Measurements from ENCODE around the gene PERM1.

DNA sequence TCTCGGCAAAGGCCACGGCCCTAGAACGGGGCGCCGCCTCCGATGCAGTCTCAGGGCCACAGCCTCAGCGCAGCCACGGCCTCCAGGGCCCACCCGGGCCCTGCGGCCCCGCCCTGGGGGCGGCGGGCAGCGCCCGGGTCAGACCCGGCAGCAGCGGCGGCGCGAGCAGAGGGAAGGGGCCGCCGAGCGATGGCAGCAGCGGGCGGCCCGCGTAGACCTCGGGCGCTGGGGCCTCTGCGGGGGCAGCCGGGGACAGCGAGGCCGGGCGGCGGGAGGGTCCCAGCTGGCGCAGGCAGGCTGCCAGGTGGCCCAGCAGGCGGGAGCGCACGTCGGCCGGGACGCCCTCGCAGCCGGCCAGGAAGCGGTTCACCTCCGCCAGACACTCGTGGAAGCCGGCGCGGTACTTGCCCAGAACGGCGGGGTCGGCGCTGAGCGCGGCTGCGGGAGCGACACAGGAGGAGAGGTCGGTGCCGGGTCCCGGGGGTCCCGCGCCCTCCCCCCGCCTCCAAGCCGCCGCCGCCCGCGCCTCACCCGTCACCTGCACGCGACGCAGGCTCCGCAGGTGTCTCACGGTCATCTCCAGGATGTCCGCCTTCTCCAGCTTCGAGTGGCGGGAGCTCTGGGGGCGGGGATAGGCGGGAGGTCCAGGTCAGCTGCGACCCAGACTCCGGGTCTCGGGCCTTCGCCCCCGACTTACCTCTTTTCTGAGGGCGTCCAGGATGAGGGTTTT, 17.3 kb upstream of the PERM1 start:
- TF ChIP-seq, protein P1, sequence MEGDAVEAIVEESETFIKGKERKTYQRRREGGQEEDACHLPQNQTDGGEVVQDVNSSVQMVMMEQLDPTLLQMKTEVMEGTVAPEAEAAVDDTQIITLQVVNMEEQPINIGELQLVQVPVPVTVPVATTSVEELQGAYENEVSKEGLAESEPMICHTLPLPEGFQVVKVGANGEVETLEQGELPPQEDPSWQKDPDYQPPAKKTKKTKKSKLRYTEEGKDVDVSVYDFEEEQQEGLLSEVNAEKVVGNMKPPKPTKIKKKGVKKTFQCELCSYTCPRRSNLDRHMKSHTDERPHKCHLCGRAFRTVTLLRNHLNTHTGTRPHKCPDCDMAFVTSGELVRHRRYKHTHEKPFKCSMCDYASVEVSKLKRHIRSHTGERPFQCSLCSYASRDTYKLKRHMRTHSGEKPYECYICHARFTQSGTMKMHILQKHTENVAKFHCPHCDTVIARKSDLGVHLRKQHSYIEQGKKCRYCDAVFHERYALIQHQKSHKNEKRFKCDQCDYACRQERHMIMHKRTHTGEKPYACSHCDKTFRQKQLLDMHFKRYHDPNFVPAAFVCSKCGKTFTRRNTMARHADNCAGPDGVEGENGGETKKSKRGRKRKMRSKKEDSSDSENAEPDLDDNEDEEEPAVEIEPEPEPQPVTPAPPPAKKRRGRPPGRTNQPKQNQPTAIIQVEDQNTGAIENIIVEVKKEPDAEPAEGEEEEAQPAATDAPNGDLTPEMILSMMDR (IDR thresholded peaks at IDR 0.05; ENCODE audit: low read depth, low read length, poor library complexity, severe bottlenecking): no peak
- TF ChIP-seq EZH2phosphoT487 (IDR thresholded peaks at IDR 0.05; ENCODE audit: borderline replicate concordance, low read length): no peak

Data from DOHH2 (cell line).